Panc1 (cell line): ENCODE measurements around the gene FYB2. TPM values are rescaled to one million over a fixed set of nuclear protein-coding genes. Genes with fewer than 3 reads are reported as not detected.

ENCODE experiments used
- ATAC-seq: fragments of 200-7000 bp; cut with Tn5 transposase; 2 replicates; pipeline ENCODE4 v1.9.1; 2020; ENCODE audit warnings: mild to moderate bottlenecking, moderate library complexity
- BruUV-seq: library from RNA; stranded (reverse); fragments of 400-500 nt; replicated peaks from 2 replicates; lab custom pipeline; 2021; lab: Mats Ljungman, UMichigan
- CTCF ChIA-PET: fragments of 300-600 bp; sonication (Branson Sonifier 250); formaldehyde crosslinking; loops from one replicate; lab custom pipeline; 2022; ENCODE audit warnings: antibody characterized with exemption; lab: Charles Lee
- POLR2A ChIA-PET: fragments of 300-600 bp; sonication (Branson Sonifier 250); formaldehyde crosslinking; loops from one replicate; lab custom pipeline; 2022; ENCODE audit warnings: antibody characterized with exemption; lab: Charles Lee
- DNase-seq: peaks from one replicate; pipeline ENCODE4 v3.0.0-alpha.2; 2010; ENCODE audit warnings: low read depth, low spot score
- H3K27ac ChIP-seq: 2 replicates; pipeline ENCODE4 v1.5.1; 2011; ENCODE audit warnings: mild to moderate bottlenecking, low read length, inconsistent platforms
- H3K27me3 ChIP-seq: fragments of 200-500 bp; sonication (Bioruptor generic); 2 replicates; pipeline ENCODE4 v1.6.0; 2014; ENCODE audit warnings: low read length, inconsistent platforms; ENCODE audit not compliant: control insufficient read depth, insufficient read depth
- H3K36me3 ChIP-seq: fragments of 200-500 bp; sonication (Bioruptor generic); 2 replicates; pipeline ENCODE4 v1.5.1; 2014; ENCODE audit warnings: inconsistent platforms, mild to moderate bottlenecking, low read length, moderate library complexity; ENCODE audit not compliant: control insufficient read depth, insufficient read depth
- H3K4me1 ChIP-seq: 2 replicates; pipeline ENCODE4 v1.5.1; 2011; ENCODE audit warnings: inconsistent platforms, mild to moderate bottlenecking, low read length, moderate library complexity; ENCODE audit not compliant: control insufficient read depth, insufficient read depth
- H3K4me3 ChIP-seq, 2 experiments: 2 replicates each; pipeline ENCODE4 v1.5.1; 2011 to 2012; ENCODE audit warnings: low read depth in 2 of 2, low read length in 2 of 2, mild to moderate bottlenecking in 2 of 2, inconsistent platforms in 1 of 2, moderate library complexity in 1 of 2
- H3K9me3 ChIP-seq: fragments of 200-500 bp; sonication (Bioruptor generic); 2 replicates; pipeline ENCODE4 v1.5.1; 2014; ENCODE audit warnings: low read depth, mild to moderate bottlenecking, inconsistent platforms, low read length, moderate library complexity; ENCODE audit not compliant: control insufficient read depth, insufficient read depth
- CTCF ChIP-seq: fragments of 450-650 bp; IDR thresholded peaks from 2 replicates; pipeline ENCODE4 v1.5.1; 2017; ENCODE audit warnings: mild to moderate bottlenecking
- POLR2AphosphoS5 ChIP-seq: IDR thresholded peaks from 2 replicates; pipeline ENCODE4 v1.6.1; 2012; ENCODE audit warnings: mild to moderate bottlenecking, low read depth, low read length, moderate library complexity
- REST ChIP-seq, 2 experiments: IDR thresholded peaks; 2 replicates each; pipeline ENCODE4 v1.6.1; 2011 to 2012; ENCODE audit warnings: low read depth in 2 of 2, control low read depth in 1 of 2, low read length in 1 of 2, mild to moderate bottlenecking in 1 of 2, moderate library complexity in 1 of 2; ENCODE audit not compliant: insufficient read depth in 1 of 2
- SIN3A ChIP-seq: IDR thresholded peaks from 2 replicates; pipeline ENCODE4 v1.6.1; 2012; ENCODE audit warnings: low read depth, mild to moderate bottlenecking, low read length, moderate library complexity, borderline replicate concordance; ENCODE audit not compliant: insufficient read depth
- TCF7L2 ChIP-seq: IDR thresholded peaks from 2 replicates; pipeline ENCODE4 v1.6.1; 2011; ENCODE audit warnings: mild to moderate bottlenecking, low read depth, low read length, inconsistent platforms
- in situ Hi-C: cut with HindIII; loops from 2 replicates; pipeline ENCODE4 v1.10.0; 2016; ENCODE audit warnings: low sequenced_read_pairs, low pct_unique_long_range_greater_than_20kb
- intact Hi-C: fragments of 100-400 bp; cut with micrococcal nuclease; formaldehyde crosslinking; loops from one replicate; pipeline ENCODE4 v1.10.0; 2022; ENCODE audit not compliant: unreplicated experiment
- total RNA-seq: library from RNA; stranded (reverse); gene quantifications from one replicate; pipeline ENCODE4 v1.2.1, GENCODE V29; 2021; ENCODE audit not compliant: unreplicated experiment

FYB2 gene
- total RNA-seq, 1 experiment from 2014 or later: 0.49 TPM

GRCh38 chr1:56771717-56772116, 47.5 kb downstream of the FYB2 start:
- ChIA-PET POLR2A (no interaction called here), CTCF (no interaction called here)
- no TSS peak for BruUV-seq

GRCh38 chr1:56758794-56759193, 60.4 kb downstream of the FYB2 start:
- Histone ChIP-seq H3K27me3 (peaks cover 2% of the 10 kb centered on the region; the same call in 1 of the 2 replicates), H3K27ac (no peak overlapping the region), H3K4me3 (no peak overlapping the region), H3K4me1 (no peaks in the 10 kb centered on the region), H3K36me3 (no peaks in the 10 kb centered on the region), H3K9me3 (no peaks in the 10 kb centered on the region)
- ChIA-PET CTCF (interaction anchor here (0.6 kb wide), 1 partner anchor 1446 kb away, joined by 3 read pairs; no protein-coding TSS in a partner anchor), POLR2A (no interaction called here)
- no peak for DNase-seq
- no peak for TF ChIP-seq CTCF
- in situ Hi-C loops (no loop called here), intact Hi-C loops (no loop called here)
- BruUV-seq: no TSS peak
- ATAC-seq: no peak

More at GRCh38 chr1:56771717-56772116, 47.5 kb downstream of the FYB2 start:
- no peak for TF ChIP-seq TCF7L2
- TF ChIP-seq CTCF: no peak
- no peak for TF ChIP-seq SIN3A
- no peak for TF ChIP-seq REST (IDR thresholded peaks at IDR 0.05; ENCODE audit: insufficient read depth in 1 of 2, low read depth in 2 of 2, low read length in 1 of 2)
- no peak for TF ChIP-seq POLR2AphosphoS5
- Histone ChIP-seq H3K4me3 (no peak overlapping the region), H3K9me3 (no peaks in the 10 kb centered on the region), H3K27ac (no peak overlapping the region), H3K36me3 (no peaks in the 10 kb centered on the region), H3K27me3 (no peaks in the 10 kb centered on the region), H3K4me1 (no peaks in the 10 kb centered on the region)
- intact Hi-C loops (no loop called here), in situ Hi-C loops (no loop called here)
- no peak for DNase-seq
- no peak for ATAC-seq
